HFF-Myc (cell line): ENCODE data around the gene DEFB123.
"Not testable (repeated sequence)": the region's sequence is repeated elsewhere in the genome, so short reads cannot be mapped to it uniquely, and the experiment has no call there.

ENCODE experiments used
- DNase-seq: peaks from one replicate; pipeline ENCODE4 v3.0.0-alpha.2; 2011; ENCODE audit warnings: low read depth; ENCODE audit errors: extremely low read depth
- H3K4me3 ChIP-seq: replicated peaks from 2 replicates; pipeline ENCODE4 v1.5.1; 2011; ENCODE audit warnings: low read depth, mild to moderate bottlenecking, control low read depth, low read length
- TF ChIP-seq, protein P1 (sequence below): IDR thresholded peaks from 2 replicates; pipeline ENCODE4 v1.5.1; 2012; ENCODE audit warnings: mild to moderate bottlenecking, low read depth, low read length, control low read depth; ENCODE audit errors: missing control alignments

The DEFB123 gene

DNA sequence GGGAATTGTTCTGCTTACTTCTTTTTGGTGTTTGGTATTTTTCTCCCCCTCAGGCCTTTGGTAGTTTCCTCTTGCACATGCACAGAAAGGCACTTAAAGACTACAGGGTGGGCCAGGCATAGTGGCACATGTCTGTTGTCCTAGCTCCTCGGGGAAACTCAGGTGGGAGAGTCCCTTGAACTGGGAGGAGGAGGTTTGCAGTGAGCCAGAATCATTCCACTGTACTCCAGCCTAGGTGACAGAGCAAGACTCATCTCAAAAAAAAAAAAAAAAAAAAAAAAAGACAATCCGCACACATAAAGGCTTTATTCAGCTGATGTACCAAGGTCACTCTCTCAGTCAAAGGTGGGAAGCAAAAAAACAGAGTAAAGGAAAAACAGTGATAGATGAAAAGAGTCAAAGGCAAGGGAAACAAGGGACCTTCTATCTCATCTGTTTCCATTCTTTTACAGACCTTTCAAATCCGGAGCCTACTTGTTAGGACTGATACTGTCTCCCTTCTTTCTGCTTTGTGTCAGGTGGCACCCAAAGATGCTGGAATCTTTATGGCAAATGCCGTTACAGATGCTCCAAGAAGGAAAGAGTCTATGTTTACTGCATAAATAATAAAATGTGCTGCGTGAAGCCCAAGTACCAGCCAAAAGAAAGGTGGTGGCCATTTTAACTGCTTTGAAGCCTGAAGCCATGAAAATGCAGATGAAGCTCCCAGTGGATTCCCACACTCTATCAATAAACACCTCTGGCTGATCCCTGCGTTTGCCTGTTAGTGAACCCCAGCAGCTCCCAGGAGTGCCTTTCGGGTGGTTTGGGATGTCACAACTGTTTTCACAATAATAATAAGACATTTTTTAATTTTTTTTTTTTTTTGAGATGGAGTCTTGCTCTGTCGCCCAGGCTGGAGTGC, 9.3 kb downstream of the DEFB123 start:
- no peak for DNase-seq
- TF ChIP-seq, protein P1, sequence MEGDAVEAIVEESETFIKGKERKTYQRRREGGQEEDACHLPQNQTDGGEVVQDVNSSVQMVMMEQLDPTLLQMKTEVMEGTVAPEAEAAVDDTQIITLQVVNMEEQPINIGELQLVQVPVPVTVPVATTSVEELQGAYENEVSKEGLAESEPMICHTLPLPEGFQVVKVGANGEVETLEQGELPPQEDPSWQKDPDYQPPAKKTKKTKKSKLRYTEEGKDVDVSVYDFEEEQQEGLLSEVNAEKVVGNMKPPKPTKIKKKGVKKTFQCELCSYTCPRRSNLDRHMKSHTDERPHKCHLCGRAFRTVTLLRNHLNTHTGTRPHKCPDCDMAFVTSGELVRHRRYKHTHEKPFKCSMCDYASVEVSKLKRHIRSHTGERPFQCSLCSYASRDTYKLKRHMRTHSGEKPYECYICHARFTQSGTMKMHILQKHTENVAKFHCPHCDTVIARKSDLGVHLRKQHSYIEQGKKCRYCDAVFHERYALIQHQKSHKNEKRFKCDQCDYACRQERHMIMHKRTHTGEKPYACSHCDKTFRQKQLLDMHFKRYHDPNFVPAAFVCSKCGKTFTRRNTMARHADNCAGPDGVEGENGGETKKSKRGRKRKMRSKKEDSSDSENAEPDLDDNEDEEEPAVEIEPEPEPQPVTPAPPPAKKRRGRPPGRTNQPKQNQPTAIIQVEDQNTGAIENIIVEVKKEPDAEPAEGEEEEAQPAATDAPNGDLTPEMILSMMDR, result no peak
- H3K4me3 ChIP-seq, result no peak overlapping the region

DNA sequence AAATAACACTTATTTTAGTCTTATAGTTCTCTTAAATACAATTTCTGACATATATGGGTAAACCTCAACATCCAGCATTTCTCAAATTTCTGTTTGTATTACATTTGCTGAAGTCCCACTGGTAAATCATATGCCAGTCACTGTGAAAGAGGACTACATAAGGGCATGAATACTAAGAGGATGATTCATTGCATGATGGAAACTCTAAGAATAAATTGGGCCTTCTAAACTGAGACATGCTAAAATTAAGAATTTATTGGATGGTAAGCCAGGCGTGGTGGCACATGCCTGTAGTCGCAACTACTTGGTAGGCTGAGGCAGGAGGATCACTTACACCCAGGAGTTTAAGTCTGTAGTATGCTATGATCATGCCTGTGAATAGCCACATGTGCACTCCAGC, 12.1 kb downstream of the DEFB123 start:
- TF ChIP-seq, protein P1, result no peak
- no peak for DNase-seq
- no peak overlapping the region for H3K4me3 ChIP-seq

DNA sequence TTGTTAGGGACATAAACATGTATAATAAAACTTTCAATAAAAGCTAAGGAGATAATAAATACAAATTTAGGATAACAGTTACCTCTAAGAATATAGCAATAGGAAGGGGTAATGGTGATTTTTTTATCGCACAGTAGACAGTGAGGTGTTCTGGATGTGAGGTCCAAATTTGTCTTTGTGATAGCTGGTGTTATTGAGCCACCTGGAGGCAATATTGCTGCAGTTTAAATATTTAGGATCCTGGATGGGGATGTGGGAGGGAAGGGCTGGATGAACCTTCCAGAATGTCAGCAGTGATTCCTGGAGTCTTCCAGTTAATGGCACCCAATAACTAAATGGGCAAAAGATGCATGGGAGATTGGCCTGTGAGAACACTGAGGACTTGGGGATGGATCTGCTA, 13.9 kb downstream of the DEFB123 start:
- TF ChIP-seq, protein P1, result no peak
- H3K4me3 ChIP-seq, result no peak overlapping the region
- DNase-seq, result no peak

DNA sequence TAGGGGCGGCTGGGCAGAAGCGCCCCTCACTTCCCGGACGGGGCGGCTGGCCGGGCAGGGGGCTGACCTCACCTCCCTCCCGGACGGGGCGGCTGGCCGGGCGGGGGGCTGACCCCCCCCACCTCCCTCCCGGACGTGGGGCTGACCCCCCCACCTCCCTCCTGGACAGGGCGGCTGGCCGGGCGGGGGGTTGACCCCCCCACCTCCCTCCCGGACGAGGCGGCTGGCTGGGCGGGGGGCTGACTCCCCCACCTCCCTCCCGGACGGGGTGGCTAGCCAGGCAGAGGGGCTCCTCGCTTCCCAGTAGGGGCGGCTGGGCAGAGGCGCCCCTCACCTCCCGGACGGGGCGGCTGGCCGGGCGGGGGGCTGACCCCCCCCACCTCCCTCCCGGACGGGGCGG, 30.5 kb downstream of the DEFB123 start:
- DNase-seq, H3K4me3 ChIP-seq: not testable (repeated sequence)

DNA sequence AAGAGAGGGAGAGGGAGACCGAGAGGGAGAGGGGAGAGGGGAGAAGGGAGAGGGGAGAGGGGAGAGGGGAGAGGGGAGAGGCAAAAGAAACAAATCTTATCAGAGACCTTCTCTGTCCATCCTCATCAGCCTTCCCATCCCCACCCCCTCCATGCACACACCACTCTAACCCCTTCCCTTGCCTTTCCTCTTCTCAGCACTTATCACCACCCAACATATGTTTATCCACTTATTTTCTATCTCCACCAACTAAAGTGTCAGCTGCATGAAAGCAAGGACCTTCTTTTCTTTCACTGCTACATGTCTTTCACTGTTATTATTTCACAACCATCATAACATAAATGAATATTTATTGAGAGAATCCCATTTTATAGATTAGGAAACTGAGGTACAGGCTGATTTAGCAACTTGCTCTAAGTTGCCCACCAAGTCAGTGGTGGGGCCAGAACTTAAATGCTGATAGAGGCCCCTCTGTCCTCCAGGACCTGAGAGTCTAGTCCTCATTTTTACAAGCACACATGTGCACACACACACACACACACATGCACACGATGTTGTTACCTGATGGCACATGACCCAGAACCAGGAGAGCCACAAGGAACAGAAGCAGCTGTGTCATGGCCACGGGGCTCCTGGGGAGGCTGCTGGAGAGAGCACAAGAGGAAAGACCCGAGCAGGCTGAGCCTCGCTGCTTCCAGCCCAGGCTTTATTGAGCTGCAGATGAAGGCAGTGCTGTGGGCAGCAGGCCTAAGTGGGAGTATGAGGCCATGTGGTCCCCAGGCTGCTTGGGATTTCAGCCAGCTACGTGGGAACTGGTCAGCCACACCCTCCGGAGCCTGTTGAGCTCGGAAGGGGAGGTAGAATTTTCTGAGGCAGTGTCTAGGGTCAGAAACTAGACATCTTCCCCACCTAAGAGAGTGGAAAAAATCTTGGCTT, 32.2 kb downstream of the DEFB123 start:
- no peak overlapping the region for H3K4me3 ChIP-seq
- no peak for DNase-seq
- TF ChIP-seq, protein P1, result no peak

DNA sequence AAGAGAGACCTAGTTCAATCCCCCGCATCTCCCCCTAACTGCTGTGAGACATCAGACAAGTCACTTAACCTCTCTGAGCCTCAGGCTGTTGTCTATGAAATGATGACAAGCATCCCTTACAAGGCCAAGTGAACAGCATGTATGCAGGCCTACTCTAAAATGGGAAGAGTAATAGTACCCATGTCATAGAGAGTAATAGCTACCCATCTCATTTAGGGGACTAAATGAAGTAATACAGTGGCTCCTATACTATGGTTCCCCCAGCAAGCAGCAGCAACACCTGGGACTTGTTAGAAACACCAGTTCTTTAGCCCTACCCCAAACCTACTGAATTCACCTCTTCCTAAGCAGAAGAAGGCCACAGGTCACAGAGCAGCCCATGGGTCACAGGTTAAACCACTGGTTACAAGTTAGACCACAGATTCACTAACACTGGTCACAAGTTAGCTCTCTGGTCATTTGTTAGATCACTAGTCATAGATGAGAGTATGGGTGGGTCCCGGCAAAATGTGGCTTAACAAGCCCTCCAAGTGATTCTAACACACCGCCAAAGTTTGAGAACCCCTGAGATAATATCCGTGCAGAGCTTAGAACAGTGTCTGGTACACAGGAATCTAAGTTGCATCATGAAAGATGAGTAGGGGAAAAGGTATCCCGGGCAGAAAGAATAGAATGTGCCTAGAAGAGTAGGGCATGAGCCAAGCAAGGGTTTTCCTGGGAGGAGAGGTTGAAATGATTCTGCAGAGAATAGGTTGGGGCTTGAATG, 33.1 kb downstream of the DEFB123 start:
- H3K4me3 ChIP-seq, result no peak overlapping the region
- TF ChIP-seq, protein P1, result no peak
- DNase-seq, result no peak
